Lung (tissue), 12 donors: ENCODE data around the gene FRAS1. TPM values are rescaled to one million over a fixed set of nuclear protein-coding genes. Genes with fewer than 3 reads are reported as not detected.

Experiments
- ATAC-seq: fragments of 200-7000 bp; cut with Tn5 transposase; one replicate; pipeline ENCODE4 v1.9.1; 2020; ENCODE audit warnings: moderate number of reproducible peaks; ENCODE audit not compliant: insufficient read depth, low FRiP score
- DNase-seq, 3 donors: peaks; one replicate each; pipeline ENCODE4 v3.0.0-alpha.2; 2013 to 2017
- H3K27ac ChIP-seq, 2 donors: one replicate each; pipeline ENCODE4 v1.5.1; 2013; ENCODE audit warnings: mild to moderate bottlenecking in 2 of 2, moderate library complexity in 2 of 2, control low read depth in 1 of 2, inconsistent platforms in 1 of 2, low read depth in 1 of 2, low read length in 1 of 2
- H3K27me3 ChIP-seq, 3 donors: one replicate each; pipeline ENCODE4 v1.5.1; 2013; ENCODE audit warnings: low read length in 2 of 3; ENCODE audit not compliant: control insufficient read depth in 3 of 3, insufficient read depth in 3 of 3
- H3K36me3 ChIP-seq, 4 donors: one replicate each; pipeline ENCODE4 v1.5.1; 2013; ENCODE audit warnings: low read length in 4 of 4, mild to moderate bottlenecking in 1 of 4, moderate library complexity in 1 of 4; ENCODE audit not compliant: control insufficient read depth in 4 of 4, insufficient read depth in 4 of 4
- H3K4me1 ChIP-seq, 5 donors: one replicate each; pipeline ENCODE4 v1.5.1; 2013; ENCODE audit warnings: low read length in 5 of 5, mild to moderate bottlenecking in 2 of 5, moderate library complexity in 1 of 5; ENCODE audit not compliant: control insufficient read depth in 5 of 5, insufficient read depth in 5 of 5
- H3K4me3 ChIP-seq: one replicate; pipeline ENCODE4 v1.5.1; 2013; ENCODE audit warnings: mild to moderate bottlenecking, control low read depth, moderate library complexity
- H3K9ac ChIP-seq, 2 donors: one replicate each; pipeline ENCODE4 v1.5.1; 2013; ENCODE audit warnings: low read length in 2 of 2, control low read depth in 1 of 2; ENCODE audit not compliant: insufficient read depth in 1 of 2
- H3K9me3 ChIP-seq, 4 donors: one replicate each; pipeline ENCODE4 v1.5.1; 2013; ENCODE audit warnings: low read length in 3 of 4, mild to moderate bottlenecking in 1 of 4, moderate library complexity in 1 of 4; ENCODE audit not compliant: control insufficient read depth in 4 of 4, insufficient read depth in 3 of 4
- CTCF ChIP-seq: IDR thresholded peaks from 2 replicates; pipeline ENCODE4 v1.5.1; 2012; ENCODE audit warnings: mild to moderate bottlenecking; ENCODE audit errors: control extremely low read depth, extremely low read depth
- WGBS, 2 donors: extraction: QIAGEN DNeasy Blood & Tissue Kit; methylation state at CpG; one replicate each; pipeline ENCODE4 v1.1.7; 2013; 5-methylcytosine and 5-hydroxymethylcytosine counted together
- polyA plus RNA-seq, 2 donors: library from polyadenylated mRNA; stranded (reverse); fragments of 200-250 nt; gene quantifications; one replicate each; pipeline ENCODE4 v1.2.1, GENCODE V29; 2013
- total RNA-seq, 2 donors: library from RNA; depleted of rRNA in 1 of 2; stranded (reverse); fragments of >200 nt in 1 of 2; gene quantifications; one replicate each; pipeline ENCODE4 v1.2.1, GENCODE V29; 2014 to 2021
- donor health status: control.
- donor health status: control.
- donor health status: Bipolar disorder and iron deficiency.
- donor health status: healthy.
- donor health status: DM: yes; HTN: yes; CAD: no.

Gene FRAS1
- total and polyA plus RNA-seq, 4 donors = 0.45 to 53.8 (median 6.9) TPM

- 79 to 86% methylated on average over 10 of the region's 10 CpGs for WGBS, 2 donors
- Histone ChIP-seq H3K4me3 (no peak overlapping the region), H3K4me1 (peaks cover 0 to 8% (median 0%) of the 10 kb centered on the region in 5 donors), H3K36me3 (no peaks in the 10 kb centered on the region), H3K27me3 (no peaks in the 10 kb centered on the region), H3K27ac (no peak overlapping the region), H3K9ac (no peak overlapping the region), H3K9me3 (no peaks in the 10 kb centered on the region)
- ATAC-seq (no peak), DNase-seq (no peak)
- no peak for TF ChIP-seq CTCF
Measured at GRCh38 chr4:78145622-78146021, 88.5 kb downstream of the FRAS1 start.

- 84 to 93% methylated on average over 7 of the region's 7 CpGs for WGBS, 2 donors
Measured at GRCh38 chr4:78149751-78150542, 92.8 kb downstream of the FRAS1 start.

GRCh38 chr4:78150543-78150864 is 93.4 kb downstream of the FRAS1 start:
- Histone ChIP-seq H3K9me3 (no peaks in the 10 kb centered on the region), H3K36me3 (no peaks in the 10 kb centered on the region), H3K9ac (peak overlapping the region in 1 of 2 donors; percentile 38), H3K27me3 (no peaks in the 10 kb centered on the region), H3K4me1 (peaks cover 0 to 18% (median 1%) of the 10 kb centered on the region in 5 donors), H3K27ac (no peak overlapping the region), H3K4me3 (no peak overlapping the region)
- no peak for ATAC-seq
- TF ChIP-seq CTCF = no peak
- 76 to 82% methylated on average over 4 of the region's 4 CpGs for WGBS, 2 donors
- DNase-seq = peak in 2 of 3 donors; percentile 14 to 40

More at GRCh38 chr4:78149751-78150542, 92.8 kb downstream of the FRAS1 start:
- Histone ChIP-seq H3K4me1 (peaks cover 0 to 13% (median 0%) of the 10 kb centered on the region in 5 donors), H3K27ac (no peak overlapping the region), H3K36me3 (no peaks in the 10 kb centered on the region), H3K9ac (peak overlapping the region in 1 of 2 donors; percentile 38), H3K27me3 (no peaks in the 10 kb centered on the region), H3K9me3 (no peaks in the 10 kb centered on the region), H3K4me3 (no peak overlapping the region)
- TF ChIP-seq CTCF = no peak
- DNase-seq (no peak), ATAC-seq (no peak)

- Histone ChIP-seq H3K4me3 (no peak overlapping the region), H3K27me3 (no peaks in the 10 kb centered on the region), H3K36me3 (no peaks in the 10 kb centered on the region), H3K27ac (no peak overlapping the region), H3K9ac (no peak overlapping the region), H3K9me3 (no peaks in the 10 kb centered on the region), H3K4me1 (peaks cover 0 to 27% (median 8%) of the 10 kb centered on the region in 5 donors)
- DNase-seq = no peak
- WGBS, 2 donors = 89 to 94% methylated on average over 3 of the region's 3 CpGs
- TF ChIP-seq CTCF = no peak
- no peak for ATAC-seq
Measured at GRCh38 chr4:78152795-78153194, 95.7 kb downstream of the FRAS1 start.
